Heart left ventricle (tissue), 16 donors: Measurements from ENCODE around the gene FAM53A. TPM values are rescaled to one million over a fixed set of nuclear protein-coding genes. Genes with fewer than 3 reads are reported as not detected.

ENCODE experiments used
- ATAC-seq, 4 donors: fragments of 200-7000 bp; cut with Tn5 transposase; one replicate each; pipeline ENCODE4 v1.9.1; 2020 to 2022; ENCODE audit warnings: moderate library complexity in 4 of 4, mild to moderate bottlenecking in 3 of 4, moderate number of reproducible peaks in 1 of 4
- DNase-seq, 5 donors: peaks; one replicate each; pipeline ENCODE4 v3.0.0-alpha.2; 2020
- H3K27ac ChIP-seq, 12 donors: fragments of 200-600 bp; sonication (generic) in 4 of 12; one replicate each; pipeline versions ENCODE4 v1.5.0 to v1.8.0; 2016 to 2022; ENCODE audit warnings: mild to moderate bottlenecking in 2 of 12
- H3K27me3 ChIP-seq, 9 donors: fragments of 200-600 bp; sonication (generic) in 2 of 9; one replicate each; pipeline versions ENCODE4 v1.5.1 to v1.8.0; 2016 to 2022; ENCODE audit warnings: mild to moderate bottlenecking in 3 of 9
- H3K36me3 ChIP-seq, 9 donors: fragments of 200-600 bp; sonication (generic) in 2 of 9; one replicate each; pipeline versions ENCODE4 v1.5.0 to v1.8.0; 2018 to 2022; ENCODE audit warnings: mild to moderate bottlenecking in 2 of 9
- H3K4me1 ChIP-seq, 12 donors: fragments of 200-600 bp; sonication (generic) in 4 of 12; one replicate each; pipeline versions ENCODE4 v1.5.0 to v1.8.0; 2016 to 2022; ENCODE audit warnings: mild to moderate bottlenecking in 3 of 12
- H3K4me3 ChIP-seq, 12 donors: fragments of 200-600 bp; sonication (generic) in 4 of 12; one replicate each; pipeline versions ENCODE4 v1.5.0 to v1.8.0; 2017 to 2022; ENCODE audit warnings: mild to moderate bottlenecking in 9 of 12, moderate library complexity in 4 of 12
- H3K9me3 ChIP-seq, 12 donors: fragments of 200-600 bp; sonication (generic) in 4 of 12; one replicate each; pipeline versions ENCODE4 v1.5.0 to v1.8.0; 2016 to 2022; ENCODE audit warnings: mild to moderate bottlenecking in 1 of 12
- CTCF ChIP-seq, 12 donors: fragments of 200-600 bp; sonication (generic) in 4 of 12; IDR thresholded peaks; one replicate each; pipeline versions ENCODE4 v1.5.0 to v1.8.0; 2018 to 2022; ENCODE audit warnings: antibody characterized with exemption in 12 of 12, mild to moderate bottlenecking in 5 of 12
- POLR2A ChIP-seq, 2 donors: fragments of 450-650 bp; IDR thresholded peaks; one replicate each; pipeline ENCODE4 v1.6.1; 2017; ENCODE audit warnings: antibody characterized with exemption in 2 of 2, mild to moderate bottlenecking in 2 of 2, moderate library complexity in 2 of 2
- WGBS, 4 donors: extraction: QIAGEN DNeasy Blood & Tissue Kit in 2 of 4; methylation state at CpG; one replicate each; pipeline versions ENCODE4 v1.1.5 to v1.1.7; 2013 to 2018; 5-methylcytosine and 5-hydroxymethylcytosine counted together
- intact Hi-C, 10 donors: fragments of 100-400 bp; cut with DNase I; formaldehyde crosslinking; loops; one replicate each; pipeline versions ENCODE4 v1.11.1 to v1.14.2; 2022
- polyA plus RNA-seq, 2 donors: library from polyadenylated mRNA; stranded (reverse); fragments of 200-250 nt; gene quantifications; one replicate each; pipeline ENCODE4 v1.2.3, GENCODE V29; 2013
- total RNA-seq, 9 donors: library from RNA; depleted of rRNA in 2 of 9; stranded (reverse); fragments of >200 nt in 2 of 9; fragmentation: NEBNext Ultra II Directional in 3 of 9; extraction: Animal tissue kit (Norgen Biotek cat#: 25700) in 3 of 9; gene quantifications; one replicate each; pipeline versions ENCODE4 v1.1.0 to v1.2.4, GENCODE V29; 2016 to 2023
- donor health status: ischemic (EF 13 %, LVEDD 7.1; RV severe dilation, severe dysfunction).
- donor health status: healthy with polysubstance abuse.
- donor health status: DM: no; HTN: yes; CAD: no.
- donor health status: DM: no; HTN: no; CAD: no.
- donor health status: ischemic (EF 25% LVEDD 6.9; RV normal size, moderate dysfunction).
- donor health status: ischemic (EF 25% LVEDD 5.7; RV mildly dilated, moderate dysfunction).
- donor health status: healthy.
- donor health status: DM: yes; HTN: yes; CAD: no.
- donor health status: ischemic (EF 35%, LVEDD 5.7; RV mildly dilated, moderate dysfunction).
- donor health status: nonischemic (EF 11% LVEDD 7.7; RV severe dilation, severe dysfunction).
- donor health status: DM: yes; HTN: yes; CAD: no.
- donor health status: PGD.
- donor health status: ischemic (EF 29% LVEDD 5.4; RV normal size, mild dysfunction).
- donor health status: nonischemic (EF 23%, LVEDD 6.1; RV moderate dilation, normal function).

FAM53A gene
- total and polyA plus RNA-seq, 11 donors, result 0.42 to 2.3 (median 0.99) TPM

- Histone ChIP-seq H3K4me1 (peaks cover 0 to 11% (median 0%) of the 10 kb centered on the region in 12 donors), H3K36me3 (no peaks in the 10 kb centered on the region), H3K27me3 (no peaks in the 10 kb centered on the region), H3K9me3 (no peaks in the 10 kb centered on the region), H3K27ac (peak overlapping the region in 6 of 12 donors; percentile 7 to 71 (median 42)), H3K4me3 (no peak overlapping the region)
- intact Hi-C loops, result no loop called here
- WGBS, 4 donors, result 36 to 52% (median 45%) methylated on average over 12 of the region's 12 CpGs
- ATAC-seq, result peak; percentile 60 to 89 (median 86)
- DNase-seq, result peak; percentile 60 to 79 (median 78)
- no peak for TF ChIP-seq CTCF (IDR thresholded peaks at IDR 0.05)
- TF ChIP-seq POLR2A (IDR thresholded peaks at IDR 0.05), result no peak
These were observed 17.7 kb downstream of the FAM53A start for GRCh38 chr4:1666391-1666790.

- no peak overlapping the region for H3K4me3 ChIP-seq
- no peaks in the 10 kb centered on the region for H3K9me3 ChIP-seq
- H3K27me3 ChIP-seq, result no peaks in the 10 kb centered on the region
- H3K27ac ChIP-seq, result no peak overlapping the region
- H3K36me3 ChIP-seq, result no peaks in the 10 kb centered on the region
- TF ChIP-seq POLR2A (IDR thresholded peaks at IDR 0.05), result no peak
- TF ChIP-seq CTCF (IDR thresholded peaks at IDR 0.05), result no peak
- intact Hi-C loops, result no loop called here
- ATAC-seq, result no peak
- 76 to 85% (median 82%) methylated on average over 8 of the region's 8 CpGs for WGBS, 4 donors
- no peak for DNase-seq
- peaks cover 0 to 11% (median 0%) of the 10 kb centered on the region in 12 donors for H3K4me1 ChIP-seq
These were observed 20.0 kb downstream of the FAM53A start for GRCh38 chr4:1664141-1664540.

- no peaks in the 10 kb centered on the region for H3K9me3 ChIP-seq
- no peaks in the 10 kb centered on the region for H3K36me3 ChIP-seq
- ATAC-seq (no peak), DNase-seq (no peak)
- no peak overlapping the region for H3K27ac ChIP-seq
- no peaks in the 10 kb centered on the region for H3K27me3 ChIP-seq
- H3K4me3 ChIP-seq, result no peak overlapping the region
- peaks cover 0 to 7% (median 0%) of the 10 kb centered on the region in 12 donors for H3K4me1 ChIP-seq
- intact Hi-C loops, result no loop called here
- WGBS, 4 donors, result 91 to 95% (median 93%) methylated on average over 5 of the region's 5 CpGs
- TF ChIP-seq CTCF (IDR thresholded peaks at IDR 0.05) (no peak), POLR2A (IDR thresholded peaks at IDR 0.05) (no peak)
These were observed 20.6 kb downstream of the FAM53A start for GRCh38 chr4:1663549-1663948.

GRCh38 chr4:1661695-1662094 lies 22.4 kb downstream of the FAM53A start:
- H3K36me3 ChIP-seq, result no peaks in the 10 kb centered on the region
- peaks cover 0 to 6% (median 0%) of the 10 kb centered on the region in 12 donors for H3K4me1 ChIP-seq
- H3K27ac ChIP-seq, result no peak overlapping the region
- no peak overlapping the region for H3K4me3 ChIP-seq
- no peaks in the 10 kb centered on the region for H3K27me3 ChIP-seq
- intact Hi-C loops, result no loop called here
- H3K9me3 ChIP-seq, result no peaks in the 10 kb centered on the region
- no peak for ATAC-seq
- 84 to 91% (median 88%) methylated on average over 14 of the region's 14 CpGs for WGBS, 4 donors
- TF ChIP-seq POLR2A (IDR thresholded peaks at IDR 0.05) (no peak), CTCF (IDR thresholded peaks at IDR 0.05) (no peak)
- no peak for DNase-seq
